ENCODE measurements around the gene NTM.

NTM gene

GRCh38 chr11:131829725-131830124, 459.3 kb downstream of the NTM start:
- DNase-seq (ENCODE audit: low spot score) (no peak), ATAC-seq (ENCODE audit: low read depth) (no peak)
- H3K27me3 ChIP-seq (ENCODE audit: insufficient read depth, poor library complexity, severe bottlenecking): peaks cover 44% of the 10 kb centered on the region
- TF ChIP-seq CTCF (IDR thresholded peaks at IDR 0.05; ENCODE audit: poor library complexity, severe bottlenecking): no peak
- H3K36me3 ChIP-seq (ENCODE audit: low read depth): no peaks in the 10 kb centered on the region
- no peak overlapping the region for H3K27ac ChIP-seq (ENCODE audit: poor library complexity, severe bottlenecking)
- no peaks in the 10 kb centered on the region for H3K9me3 ChIP-seq (ENCODE audit: severe bottlenecking)
- no peak overlapping the region for H3K4me3 ChIP-seq (ENCODE audit: severe bottlenecking)
- H3K4me1 ChIP-seq (ENCODE audit: insufficient read depth, poor library complexity, severe bottlenecking): no peaks in the 10 kb centered on the region

- no peak overlapping the region for H3K27ac ChIP-seq (ENCODE audit: poor library complexity, severe bottlenecking)
- ATAC-seq (ENCODE audit: low read depth) (no peak), DNase-seq (ENCODE audit: low spot score) (no peak)
- no peaks in the 10 kb centered on the region for H3K36me3 ChIP-seq (ENCODE audit: low read depth)
- no peak overlapping the region for H3K4me3 ChIP-seq (ENCODE audit: severe bottlenecking)
- no peaks in the 10 kb centered on the region for H3K9me3 ChIP-seq (ENCODE audit: severe bottlenecking)
- H3K27me3 ChIP-seq (ENCODE audit: insufficient read depth, poor library complexity, severe bottlenecking): peaks cover 38% of the 10 kb centered on the region
- H3K4me1 ChIP-seq (ENCODE audit: insufficient read depth, poor library complexity, severe bottlenecking): no peaks in the 10 kb centered on the region
- TF ChIP-seq CTCF (IDR thresholded peaks at IDR 0.05; ENCODE audit: poor library complexity, severe bottlenecking): no peak
These were observed 461.7 kb downstream of the NTM start for GRCh38 chr11:131832079-131832478.

- H3K4me3 ChIP-seq (ENCODE audit: severe bottlenecking): no peak overlapping the region
- H3K4me1 ChIP-seq (ENCODE audit: insufficient read depth, poor library complexity, severe bottlenecking): no peaks in the 10 kb centered on the region
- no peaks in the 10 kb centered on the region for H3K36me3 ChIP-seq (ENCODE audit: low read depth)
- no peaks in the 10 kb centered on the region for H3K9me3 ChIP-seq (ENCODE audit: severe bottlenecking)
- peaks cover 51% of the 10 kb centered on the region for H3K27me3 ChIP-seq (ENCODE audit: insufficient read depth, poor library complexity, severe bottlenecking)
- no peak overlapping the region for H3K27ac ChIP-seq (ENCODE audit: poor library complexity, severe bottlenecking)
- no peak for TF ChIP-seq CTCF (IDR thresholded peaks at IDR 0.05; ENCODE audit: poor library complexity, severe bottlenecking)
- DNase-seq (ENCODE audit: low spot score) (no peak), ATAC-seq (ENCODE audit: low read depth) (no peak)
These were observed 463.0 kb downstream of the NTM start for GRCh38 chr11:131833366-131833765.

- DNase-seq (ENCODE audit: low spot score) (no peak), ATAC-seq (ENCODE audit: low read depth) (no peak)
- Histone ChIP-seq H3K36me3 (ENCODE audit: low read depth) (no peaks in the 10 kb centered on the region), H3K4me1 (ENCODE audit: insufficient read depth, poor library complexity, severe bottlenecking) (no peaks in the 10 kb centered on the region), H3K9me3 (ENCODE audit: severe bottlenecking) (no peaks in the 10 kb centered on the region), H3K4me3 (ENCODE audit: severe bottlenecking) (no peak overlapping the region), H3K27ac (ENCODE audit: poor library complexity, severe bottlenecking) (no peak overlapping the region), H3K27me3 (ENCODE audit: insufficient read depth, poor library complexity, severe bottlenecking) (peaks cover 39% of the 10 kb centered on the region)
- TF ChIP-seq CTCF (IDR thresholded peaks at IDR 0.05; ENCODE audit: poor library complexity, severe bottlenecking): no peak
These were observed 467.1 kb downstream of the NTM start for GRCh38 chr11:131837562-131837961.

- no peaks in the 10 kb centered on the region for H3K9me3 ChIP-seq (ENCODE audit: severe bottlenecking)
- DNase-seq (ENCODE audit: low spot score) (no peak), ATAC-seq (ENCODE audit: low read depth) (no peak)
- H3K4me1 ChIP-seq (ENCODE audit: insufficient read depth, poor library complexity, severe bottlenecking): no peaks in the 10 kb centered on the region
- no peak overlapping the region for H3K27ac ChIP-seq (ENCODE audit: poor library complexity, severe bottlenecking)
- H3K27me3 ChIP-seq (ENCODE audit: insufficient read depth, poor library complexity, severe bottlenecking): peaks cover 40% of the 10 kb centered on the region
- no peaks in the 10 kb centered on the region for H3K36me3 ChIP-seq (ENCODE audit: low read depth)
- H3K4me3 ChIP-seq (ENCODE audit: severe bottlenecking): no peak overlapping the region
- TF ChIP-seq CTCF (IDR thresholded peaks at IDR 0.05; ENCODE audit: poor library complexity, severe bottlenecking): no peak
These were observed 467.6 kb downstream of the NTM start for GRCh38 chr11:131838016-131838415.
